Kidney epithelial cell (primary cell): ENCODE measurements around the gene MACROD2. TPM values are rescaled to one million over a fixed set of nuclear protein-coding genes. Genes with fewer than 3 reads are reported as not detected.

Experiments
- DNase-seq: peaks from one replicate; pipeline ENCODE4 v3.0.0-alpha.2; 2010; ENCODE audit warnings: low read depth
- H3K27me3 ChIP-seq: 2 replicates; pipeline ENCODE4 v1.6.0; 2011; ENCODE audit warnings: low read length; ENCODE audit not compliant: control insufficient read depth, insufficient read depth
- H3K36me3 ChIP-seq: 2 replicates; pipeline ENCODE4 v1.5.1; 2011; ENCODE audit warnings: low read length; ENCODE audit not compliant: control insufficient read depth, insufficient read depth
- H3K4me3 ChIP-seq: 2 replicates; pipeline ENCODE4 v1.5.1; 2011; ENCODE audit warnings: low read depth, mild to moderate bottlenecking, control low read depth, low read length
- CTCF ChIP-seq: IDR thresholded peaks from 2 replicates; pipeline ENCODE4 v1.5.1; 2011; ENCODE audit warnings: mild to moderate bottlenecking, moderate library complexity, low read length, control low read depth, inconsistent platforms; ENCODE audit not compliant: insufficient read depth, poor library complexity, severe bottlenecking
- total RNA-seq: library from RNA; depleted of rRNA; stranded (reverse); fragments of >200 nt; gene quantifications from 2 replicates; pipeline ENCODE4 v1.2.3, GENCODE V29; 2015

The MACROD2 gene
- total RNA-seq, 1 donor from 2014 or later, result 0.79 TPM

- DNase-seq, result no peak
- no peaks in the 10 kb centered on the region for H3K36me3 ChIP-seq
- no peak overlapping the region for H3K4me3 ChIP-seq
- H3K27me3 ChIP-seq, result no peaks in the 10 kb centered on the region
- TF ChIP-seq CTCF, result no peak
These were observed 920.0 kb downstream of the MACROD2 start for GRCh38 chr20:14915356-14915755.

GRCh38 chr20:14916360-14916920 is 921.1 kb downstream of the MACROD2 start:
- DNase-seq, result no peak
- TF ChIP-seq CTCF, result no peak
- no peak overlapping the region for H3K4me3 ChIP-seq
- no peaks in the 10 kb centered on the region for H3K36me3 ChIP-seq
- no peaks in the 10 kb centered on the region for H3K27me3 ChIP-seq

DNA sequence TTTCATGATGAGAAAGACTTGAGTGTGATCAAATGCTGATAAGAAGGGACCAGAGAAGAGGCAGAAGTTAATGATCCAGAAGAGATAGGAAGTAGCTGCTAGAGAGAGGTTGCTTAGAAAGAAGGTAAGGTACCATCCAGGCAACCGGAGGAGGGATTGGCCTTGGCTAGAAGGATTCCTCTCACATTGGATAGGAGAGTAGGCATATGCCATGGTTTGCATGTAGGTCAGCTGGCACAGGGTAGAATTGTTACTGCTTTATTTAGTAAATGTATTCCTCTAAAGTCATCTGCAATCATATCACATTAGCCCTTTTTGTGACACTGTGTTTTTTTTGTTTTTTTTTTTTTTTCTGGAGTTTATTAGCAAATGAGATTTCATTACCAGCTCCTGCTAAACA is 923.0 kb downstream of the MACROD2 start:
- H3K36me3 ChIP-seq, result no peaks in the 10 kb centered on the region
- no peak for TF ChIP-seq CTCF
- no peak for DNase-seq

GRCh38 chr20:14918976-14919375 is 923.7 kb downstream of the MACROD2 start:
- no peak for TF ChIP-seq CTCF
- DNase-seq, result no peak
- H3K4me3 ChIP-seq, result no peak overlapping the region
- no peaks in the 10 kb centered on the region for H3K27me3 ChIP-seq
- no peaks in the 10 kb centered on the region for H3K36me3 ChIP-seq

More for the DNA sequence above, 923.0 kb downstream of the MACROD2 start:
- Histone ChIP-seq H3K4me3 (no peak overlapping the region), H3K27me3 (no peaks in the 10 kb centered on the region)

DNA sequence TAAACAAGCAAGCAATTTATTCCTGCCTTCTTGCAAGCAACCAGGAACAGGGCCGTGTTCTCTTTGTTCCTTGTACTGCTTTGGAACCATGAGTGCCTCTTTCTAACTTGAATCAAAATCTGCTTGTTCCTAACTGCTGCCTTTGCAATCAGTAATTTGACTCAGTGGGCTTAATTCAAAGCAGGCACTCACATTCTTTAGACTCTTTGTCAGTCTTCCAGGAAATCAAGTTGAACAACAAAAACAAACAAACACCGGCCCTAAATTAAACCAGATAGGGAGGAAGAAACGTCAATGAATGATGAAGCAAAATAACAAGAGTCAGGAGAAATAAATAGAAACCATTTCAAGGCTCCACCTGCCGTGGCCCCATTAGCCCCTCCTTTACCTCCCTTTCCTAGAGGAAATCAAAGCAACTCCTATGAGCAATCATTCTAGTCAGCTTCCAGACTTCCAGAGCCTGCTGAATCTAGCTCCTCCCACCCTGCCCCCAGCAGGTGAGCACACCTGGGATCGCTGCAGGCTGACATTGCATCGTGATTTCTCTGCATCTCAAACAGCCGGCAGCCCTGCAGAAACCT is 924.3 kb downstream of the MACROD2 start:
- no peak for TF ChIP-seq CTCF
- no peak for DNase-seq
- Histone ChIP-seq H3K4me3 (no peak overlapping the region), H3K27me3 (no peaks in the 10 kb centered on the region), H3K36me3 (no peaks in the 10 kb centered on the region)

- H3K36me3 ChIP-seq, result no peaks in the 10 kb centered on the region
- H3K4me3 ChIP-seq, result no peak overlapping the region
- no peaks in the 10 kb centered on the region for H3K27me3 ChIP-seq
- DNase-seq, result no peak
- TF ChIP-seq CTCF, result no peak
These were observed 926.2 kb downstream of the MACROD2 start for GRCh38 chr20:14921513-14921912.
